HG03575 (cell line): ENCODE data around the gene RPL10A.

ENCODE experiments used
- ATAC-seq: cut with Tn5 transposase; IDR thresholded peaks from one replicate; pipeline ENCODE4 v1.9.1; 2021; ENCODE audit not compliant: unreplicated experiment, insufficient number of reproducible peaks, low FRiP score; ENCODE audit errors: extremely low read depth

Gene RPL10A

DNA sequence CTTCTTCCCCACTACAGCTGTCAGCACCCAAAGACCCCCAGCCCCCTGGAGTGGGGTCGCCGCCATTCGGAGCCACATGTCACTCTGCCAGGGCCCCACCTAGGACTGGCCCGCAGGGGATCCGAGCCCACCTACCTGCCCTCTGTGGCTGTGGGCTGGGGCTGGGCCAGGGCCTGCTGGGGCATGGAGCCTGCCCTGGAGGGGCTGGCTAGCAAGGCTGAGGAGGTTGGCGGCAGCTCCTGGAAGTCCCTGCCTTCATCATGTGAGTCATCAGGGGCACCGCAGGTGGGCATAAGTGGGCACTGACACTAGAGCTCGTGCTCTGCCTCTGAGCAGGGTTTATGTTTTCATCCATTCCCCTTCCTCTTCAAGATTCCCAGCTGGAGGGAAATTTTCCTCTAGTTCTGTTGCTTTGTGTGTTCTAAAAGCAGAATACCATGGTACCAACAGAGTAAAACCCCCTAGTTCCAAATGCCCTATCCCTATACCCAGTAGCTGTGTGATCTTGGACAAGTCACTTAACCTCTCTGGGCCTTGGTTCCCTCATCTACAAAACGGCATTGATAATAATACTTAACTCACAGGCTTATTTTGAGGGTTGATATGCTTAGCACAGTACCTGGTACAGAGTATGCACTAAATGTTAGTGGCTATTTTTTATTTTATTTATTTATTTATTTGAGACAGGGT, 24.7 kb upstream of the RPL10A start:
- ATAC-seq: no peak

DNA sequence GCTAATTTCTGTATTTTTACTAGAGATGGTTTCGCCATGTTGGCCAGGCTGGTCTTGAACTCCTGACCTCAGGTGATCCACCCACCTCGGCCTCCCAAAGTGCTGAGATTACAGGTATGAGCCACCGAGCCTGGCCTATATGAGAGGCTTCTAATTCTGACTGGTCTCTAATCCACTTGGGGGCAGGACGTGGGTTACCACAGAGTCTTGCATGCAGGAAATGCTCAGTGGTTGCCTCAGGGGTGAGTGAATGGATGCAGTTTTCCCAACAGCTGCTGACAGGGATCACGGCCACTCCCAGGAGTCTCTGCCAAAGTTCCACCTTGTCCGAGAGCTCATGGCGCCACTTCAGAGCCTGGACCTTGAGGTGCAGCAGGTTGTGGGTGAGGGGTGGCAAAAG, 22.5 kb upstream of the RPL10A start:
- ATAC-seq: no peak

DNA sequence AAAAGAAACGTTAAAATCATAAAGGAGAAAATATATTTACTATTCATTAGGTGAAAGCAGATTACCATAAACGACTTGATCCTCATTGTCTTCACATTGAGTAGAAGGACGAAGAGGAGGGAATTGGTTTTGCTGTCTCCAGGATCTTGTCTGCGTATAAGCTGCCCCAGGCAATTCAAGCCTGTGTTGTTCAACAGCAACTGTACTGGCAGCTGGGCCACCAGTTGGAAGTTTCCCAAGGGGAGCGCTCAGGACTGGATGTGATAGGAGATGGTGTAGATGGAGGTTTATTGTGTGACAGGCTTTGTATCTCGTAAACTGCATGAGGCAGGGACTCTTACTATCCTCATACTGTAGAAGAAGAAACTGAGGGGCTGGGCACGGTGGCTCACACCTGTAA, 20.0 kb upstream of the RPL10A start:
- no peak for ATAC-seq

DNA sequence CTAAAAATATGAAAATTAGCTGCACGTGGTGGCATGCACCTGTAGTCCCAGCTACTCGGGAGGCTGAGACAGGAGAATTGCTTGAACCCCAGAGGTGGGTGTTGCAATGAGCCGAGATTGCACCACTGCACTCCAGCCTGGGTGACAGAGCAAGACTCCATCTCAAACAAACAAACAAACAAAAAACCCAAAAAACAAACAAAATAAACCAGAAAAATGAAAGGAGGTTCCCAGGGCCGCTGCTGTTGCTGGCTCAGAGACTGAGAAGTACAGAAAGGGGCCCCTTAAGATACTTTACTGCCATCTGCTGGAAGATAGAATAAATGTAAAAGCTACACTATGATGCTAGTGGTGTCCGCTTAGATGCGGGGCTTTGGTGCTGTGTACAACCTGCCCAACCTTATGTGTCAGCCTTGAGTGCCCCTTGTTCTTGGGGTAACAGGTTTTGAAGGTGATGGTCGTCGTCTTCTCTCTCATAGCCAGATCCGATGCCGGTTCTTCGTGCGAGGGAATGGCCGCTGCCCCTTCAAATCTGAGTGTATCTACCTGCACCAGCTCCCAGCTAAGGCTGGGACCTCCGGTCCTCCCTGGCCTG, 18.8 kb upstream of the RPL10A start:
- no peak for ATAC-seq

DNA sequence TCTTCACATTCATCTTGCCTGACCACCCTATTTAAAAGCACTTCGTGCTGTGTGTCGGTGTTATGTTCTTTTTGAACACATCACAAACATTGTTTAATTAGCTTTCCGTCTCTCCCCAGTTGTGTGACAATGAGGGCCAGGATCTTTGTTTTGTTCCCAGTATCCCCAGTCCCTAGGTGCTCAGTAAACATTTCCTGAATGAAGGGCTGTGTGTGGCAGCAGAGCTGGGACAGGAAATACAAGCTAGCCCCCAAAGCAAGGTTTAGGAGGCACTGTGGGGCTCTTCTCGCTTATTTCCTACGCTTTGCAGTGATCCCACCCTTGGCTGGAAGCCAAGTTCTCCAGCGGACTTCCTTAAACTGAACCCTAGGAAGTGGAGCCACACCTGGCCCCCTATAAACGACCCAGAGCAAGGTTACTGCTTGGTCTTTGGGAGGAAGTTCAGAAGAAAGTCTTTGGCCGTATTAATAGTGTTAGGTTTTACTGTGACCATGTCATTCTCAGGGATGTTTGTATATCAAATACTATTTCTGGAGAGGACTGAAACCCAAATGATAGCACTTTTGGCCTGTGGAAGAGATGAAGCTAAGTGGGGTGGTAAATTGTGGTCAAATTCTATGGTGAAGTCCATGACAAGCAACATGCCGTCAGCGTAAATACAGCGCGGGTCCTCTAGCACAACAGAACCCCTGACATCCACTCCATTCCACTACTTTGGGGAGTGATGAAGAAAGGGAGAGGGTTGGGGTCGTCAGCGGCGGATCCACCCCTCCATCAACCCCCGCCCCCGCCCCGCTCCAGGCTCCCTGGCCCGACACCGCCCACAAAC, 16.6 kb upstream of the RPL10A start:
- ATAC-seq: no peak

DNA sequence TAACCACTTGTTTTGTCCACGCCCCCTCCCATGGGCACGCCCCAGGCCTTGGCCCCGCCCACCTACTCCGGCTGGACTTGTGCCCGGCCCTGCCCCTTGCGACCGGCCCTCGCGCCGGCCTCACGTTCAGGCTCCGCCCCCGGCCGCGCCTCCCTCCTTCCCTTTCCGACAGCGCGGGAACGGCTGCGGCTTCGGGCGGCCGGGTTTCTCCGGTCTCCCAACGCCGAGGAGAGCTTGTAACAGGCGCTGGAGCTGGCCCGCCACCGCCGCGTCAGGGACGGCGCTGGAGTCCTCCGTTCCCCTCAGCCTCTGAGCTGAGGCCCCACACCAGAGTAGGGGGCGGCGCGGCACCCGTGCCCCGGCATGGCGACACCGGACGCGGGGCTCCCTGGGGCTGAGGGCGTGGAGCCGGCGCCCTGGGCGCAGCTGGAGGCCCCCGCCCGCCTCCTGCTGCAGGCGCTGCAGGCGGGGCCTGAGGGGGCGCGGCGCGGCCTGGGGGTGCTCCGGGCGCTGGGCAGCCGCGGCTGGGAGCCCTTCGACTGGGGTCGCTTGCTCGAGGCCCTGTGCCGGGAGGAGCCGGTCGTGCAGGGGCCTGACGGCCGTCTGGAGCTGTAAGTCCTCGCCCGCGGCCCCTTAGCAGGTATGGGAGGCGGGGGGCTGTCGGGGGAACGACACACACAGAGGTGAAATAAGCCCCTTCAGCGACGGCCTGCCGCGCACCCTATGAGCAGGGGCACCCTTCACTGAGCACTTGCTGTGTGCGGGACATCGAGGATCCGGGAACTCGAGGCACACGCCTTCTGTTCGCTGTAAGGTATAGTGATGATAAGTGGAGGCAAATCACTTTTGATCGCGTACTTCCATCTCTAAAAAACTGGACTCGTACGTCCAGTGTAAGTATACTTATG, 15.8 kb upstream of the RPL10A start, which contains the start of gene FANCE:
FANCE (plus strand) TSS at position 156 of the 908 bp plus-strand sequence; CDS start at position 364, 208 bp downstream.
- no peak for ATAC-seq

DNA sequence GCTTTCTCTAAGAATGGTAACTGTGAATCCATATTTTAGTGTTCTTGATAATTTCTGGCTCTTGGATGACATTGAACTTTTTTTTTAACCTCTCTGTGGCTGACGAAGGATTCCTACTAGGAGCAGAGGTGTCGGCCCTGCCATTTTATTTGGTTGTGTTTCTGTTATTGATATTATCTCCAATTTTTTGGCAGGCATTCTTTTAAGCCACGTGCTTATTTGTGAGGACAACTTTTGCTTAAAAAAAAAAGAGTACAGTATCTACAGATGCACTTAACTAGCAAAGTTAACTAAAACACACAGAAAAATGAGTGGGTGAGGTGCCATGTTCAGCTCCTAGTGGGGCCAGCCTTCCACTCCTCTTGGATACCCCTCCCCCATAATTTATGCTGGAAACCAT, 15.0 kb upstream of the RPL10A start:
- ATAC-seq: no peak

DNA sequence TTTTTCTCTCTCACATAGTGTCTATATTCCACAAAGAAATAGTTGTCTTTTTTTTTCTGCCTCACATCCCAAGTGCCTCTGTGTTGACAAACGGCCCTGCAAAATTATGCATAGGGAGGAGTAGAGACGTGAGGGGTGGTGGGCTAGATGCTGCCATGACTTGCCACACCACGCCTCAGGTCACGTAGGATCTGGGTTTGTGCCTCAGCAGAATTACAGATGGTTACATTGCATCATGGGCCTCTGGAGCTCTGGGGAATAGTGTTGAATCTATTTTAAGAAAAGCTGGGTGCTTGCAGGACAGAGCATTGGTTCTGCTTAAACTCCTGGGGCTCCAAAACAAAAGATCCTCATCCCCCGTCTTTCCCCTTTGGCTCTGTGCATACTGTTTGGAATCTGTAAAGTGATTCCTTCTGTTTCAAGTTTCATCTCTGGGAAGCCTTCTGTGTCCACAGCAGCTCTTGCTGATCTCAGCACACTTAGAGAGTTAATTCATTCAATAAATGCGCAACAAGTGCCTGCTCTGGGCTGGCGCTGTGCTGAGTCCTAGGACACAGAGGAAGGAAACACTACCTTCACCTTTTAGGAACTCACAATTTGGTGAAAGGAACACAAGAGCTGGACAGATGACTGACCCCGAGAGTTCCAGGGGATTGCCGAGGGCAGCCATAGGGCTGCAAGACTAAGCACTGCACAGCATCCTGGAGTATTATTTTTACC, 13.7 kb upstream of the RPL10A start:
- no peak for ATAC-seq

DNA sequence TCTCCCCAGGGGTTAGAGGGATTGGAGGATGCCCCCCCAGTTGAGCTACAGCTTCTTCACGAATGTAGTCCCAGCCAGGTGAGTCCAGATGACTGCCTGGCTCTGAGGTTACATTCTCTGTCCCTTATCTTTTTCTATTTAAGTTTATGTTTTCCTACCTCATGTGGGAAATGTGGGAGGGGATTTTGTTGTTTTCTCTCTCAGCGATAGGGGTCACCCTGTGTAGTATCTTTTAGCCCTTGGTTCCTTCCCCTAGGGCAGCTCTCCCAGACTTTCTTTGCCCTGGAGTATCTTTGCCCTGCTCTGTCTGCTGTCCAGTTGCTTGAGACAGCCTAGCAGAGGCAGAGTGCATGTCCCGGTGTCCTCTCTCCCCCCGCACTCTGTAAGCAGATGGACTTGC, 10.3 kb upstream of the RPL10A start:
- no peak for ATAC-seq

DNA sequence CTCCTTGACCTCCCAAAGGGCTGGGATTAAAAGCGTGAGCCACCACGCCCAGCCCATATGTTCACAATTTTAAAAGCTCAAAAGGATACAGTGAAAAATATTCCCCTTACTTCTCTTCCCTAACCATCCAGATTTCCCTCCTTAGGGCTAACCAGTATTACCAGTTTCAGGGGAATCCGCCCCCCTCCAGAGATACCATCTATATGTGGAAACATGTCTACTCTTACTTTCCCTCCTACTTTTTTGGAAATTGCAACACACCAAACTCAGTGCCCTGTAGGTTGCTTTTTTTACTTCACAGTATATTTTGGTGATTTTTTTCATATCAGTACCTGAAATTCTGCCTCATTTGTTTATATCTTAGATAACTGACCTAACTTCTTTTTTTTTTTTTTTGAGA, 6.9 kb upstream of the RPL10A start:
- no peak for ATAC-seq

DNA sequence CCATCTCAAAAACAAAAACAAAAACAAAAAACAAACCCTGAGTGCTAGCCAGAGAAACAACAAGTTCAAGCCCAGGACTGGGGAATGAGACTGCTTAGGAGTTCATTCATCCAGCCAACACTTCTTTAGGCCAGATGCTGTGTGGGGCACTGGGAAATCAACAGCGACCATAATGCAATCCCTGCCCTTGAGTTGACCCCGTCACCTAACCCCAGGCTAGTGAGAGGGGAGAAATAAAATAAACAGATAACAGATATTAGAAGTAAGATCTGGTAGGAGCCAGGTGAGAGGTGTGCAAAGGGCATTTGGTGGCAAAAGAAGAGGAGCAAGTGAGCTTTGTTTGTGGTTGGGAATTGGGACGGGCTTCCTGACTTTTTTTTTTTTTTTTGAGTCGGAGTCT, 4.9 kb upstream of the RPL10A start:
- ATAC-seq: no peak

DNA sequence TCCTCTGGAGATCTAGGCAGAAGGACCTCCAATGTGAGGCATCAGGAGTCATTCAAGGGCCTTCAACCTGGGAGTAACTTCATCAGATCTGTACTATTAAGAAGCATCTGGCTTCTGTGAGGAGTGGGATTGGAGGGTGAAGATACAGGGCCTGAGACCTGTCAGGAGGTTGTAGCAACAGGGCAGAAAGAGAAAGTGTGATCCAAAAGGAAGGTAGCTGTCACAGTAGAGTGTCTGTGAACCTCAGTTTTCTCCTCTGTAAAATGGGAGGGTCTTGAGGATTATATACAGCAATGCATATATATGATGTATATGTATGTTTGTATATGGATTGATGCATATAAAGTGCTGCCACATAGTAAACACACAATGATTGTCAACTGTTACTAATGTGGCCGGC, 2.6 kb upstream of the RPL10A start:
- no peak for ATAC-seq

DNA sequence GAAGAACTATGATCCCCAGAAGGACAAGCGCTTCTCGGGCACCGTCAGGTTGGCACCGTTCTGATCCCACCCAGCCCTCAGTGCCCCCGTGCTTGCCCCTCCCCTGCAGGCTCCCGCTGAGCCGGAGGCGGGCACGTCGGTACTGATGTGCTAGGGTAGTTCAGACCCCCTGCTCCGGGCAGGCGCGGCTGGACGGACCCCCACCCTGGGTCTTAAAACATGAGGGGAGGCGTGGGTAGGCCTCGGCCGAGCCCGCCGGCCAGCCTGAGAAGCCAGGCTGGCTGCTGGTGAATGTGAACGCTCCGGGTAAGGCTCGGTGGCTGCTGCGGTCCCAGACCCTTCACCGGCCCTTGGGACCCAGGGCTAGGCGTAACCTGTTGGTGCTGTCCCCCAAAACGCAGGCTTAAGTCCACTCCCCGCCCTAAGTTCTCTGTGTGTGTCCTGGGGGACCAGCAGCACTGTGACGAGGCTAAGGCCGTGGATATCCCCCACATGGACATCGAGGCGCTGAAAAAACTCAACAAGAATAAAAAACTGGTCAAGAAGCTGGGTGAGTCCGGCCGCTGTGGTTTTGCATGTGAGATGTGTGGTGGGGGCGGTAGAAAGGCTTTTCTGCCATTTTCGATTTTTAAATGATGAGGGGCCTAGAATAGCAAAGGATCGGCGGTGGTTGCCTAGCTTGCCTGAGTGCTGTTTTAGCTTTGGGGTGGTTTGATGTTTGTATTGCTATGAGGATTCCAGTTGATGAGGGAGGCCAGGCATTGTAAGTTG, 964 bp downstream of the RPL10A start:
- no peak for ATAC-seq

DNA sequence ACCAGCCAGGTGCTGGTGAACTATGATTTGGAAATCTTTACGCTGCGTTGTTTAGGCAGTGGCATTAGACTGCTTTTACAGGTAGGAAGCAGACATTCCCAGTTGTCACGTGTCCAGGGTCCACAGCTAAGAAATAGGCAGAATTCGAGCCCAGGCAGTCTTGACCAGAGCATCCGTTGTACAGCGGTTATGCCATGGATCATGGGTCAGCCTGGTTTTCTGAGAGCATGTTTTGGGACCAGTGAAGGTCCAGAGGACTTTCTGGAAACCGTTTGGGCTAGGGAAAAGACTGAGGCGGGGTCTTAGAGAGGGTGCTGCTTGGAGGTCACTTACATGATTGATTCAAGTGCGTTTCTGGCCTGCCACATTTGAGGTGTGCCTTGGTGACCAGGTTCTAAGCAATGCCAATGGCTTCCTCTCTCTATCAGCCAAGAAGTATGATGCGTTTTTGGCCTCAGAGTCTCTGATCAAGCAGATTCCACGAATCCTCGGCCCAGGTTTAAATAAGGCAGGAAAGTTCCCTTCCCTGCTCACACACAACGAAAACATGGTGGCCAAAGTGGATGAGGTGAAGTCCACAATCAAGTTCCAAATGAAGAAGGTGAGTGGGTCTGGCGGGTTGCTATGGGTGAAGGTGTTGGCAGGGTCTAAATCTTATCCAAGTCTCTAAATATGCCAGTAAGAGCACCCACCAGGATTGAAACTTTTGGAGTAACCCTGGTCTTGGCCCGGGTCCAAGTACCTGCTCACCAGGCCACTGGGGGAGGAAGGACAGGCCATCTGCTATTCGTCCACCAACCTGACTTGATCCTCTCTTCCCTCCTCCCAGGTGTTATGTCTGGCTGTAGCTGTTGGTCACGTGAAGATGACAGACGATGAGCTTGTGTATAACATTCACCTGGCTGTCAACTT, 1.8 kb downstream of the RPL10A start:
- no peak for ATAC-seq

DNA sequence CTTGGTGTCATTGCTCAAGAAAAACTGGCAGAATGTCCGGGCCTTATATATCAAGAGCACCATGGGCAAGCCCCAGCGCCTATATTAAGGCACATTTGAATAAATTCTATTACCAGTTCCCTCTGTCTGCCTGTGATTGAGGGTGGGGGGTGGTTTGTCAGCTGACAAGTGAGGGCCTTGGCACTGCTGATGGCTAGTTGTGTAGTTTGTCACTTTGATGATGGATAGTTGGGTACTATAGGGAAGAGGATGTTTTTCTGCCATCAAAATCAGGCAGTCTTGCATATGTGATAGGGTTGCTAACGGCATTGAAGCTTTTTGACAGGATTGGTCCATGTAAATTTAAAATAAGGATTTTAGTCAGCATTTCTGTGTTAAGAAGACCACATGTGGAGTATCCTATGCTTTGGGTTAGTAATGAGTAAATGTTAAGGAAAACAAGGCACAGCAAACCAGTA, 2.5 kb downstream of the RPL10A start:
- ATAC-seq: no peak

DNA sequence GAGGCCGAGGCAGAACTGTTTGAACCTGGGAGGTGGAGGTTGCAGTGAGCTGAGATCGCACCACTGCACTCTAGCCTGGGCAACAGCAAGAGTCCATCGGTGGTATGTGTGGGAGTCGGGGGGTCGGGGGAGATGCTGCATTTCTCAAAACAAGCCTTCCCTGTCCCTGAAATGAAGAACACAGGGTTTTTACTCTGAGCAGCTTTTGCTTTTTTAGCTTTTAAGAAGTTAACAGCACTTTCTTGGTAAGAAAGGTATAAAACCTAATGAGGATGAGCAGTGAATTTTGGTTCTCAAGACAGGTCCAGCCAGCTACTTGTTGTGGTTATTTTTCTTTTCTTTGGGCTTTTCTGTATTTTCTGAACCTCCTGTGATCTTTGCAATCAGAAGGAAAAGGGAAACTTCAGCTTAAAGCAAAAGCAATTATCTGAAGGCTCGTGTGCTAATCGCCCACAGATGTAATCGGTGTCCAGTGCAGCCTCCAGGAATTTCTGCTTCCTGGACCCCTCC, 3.7 kb downstream of the RPL10A start:
- ATAC-seq: no peak
